A549 (cell line): ENCODE results near the gene TNC.

Experiments used
- CTCF ChIP-seq: fragments of >200 bp; sonication (Bioruptor Twin); formaldehyde crosslinking; IDR thresholded peaks from 3 replicates; pipeline ENCODE4 v1.5.1; 2016
- ESRRA ChIP-seq: fragments of 150-350 bp; IDR thresholded peaks from 2 replicates; pipeline ENCODE4 v1.6.1; 2014; ENCODE audit warnings: mild to moderate bottlenecking, low read length, borderline replicate concordance
- FOSL2 ChIP-seq, 2 experiments: fragments of 450-650 bp in 1 of 2; fragments of >200 bp in 1 of 2; sonication (Bioruptor Twin) in 1 of 2; formaldehyde crosslinking; IDR thresholded peaks; 2 replicates each; pipeline versions ENCODE4 v1.5.0 to v1.6.1; 2016 to 2020; ENCODE audit warnings: mild to moderate bottlenecking in 1 of 2, moderate library complexity in 1 of 2
- MAFK ChIP-seq: fragments of 450-650 bp; IDR thresholded peaks from 2 replicates; pipeline ENCODE4 v1.6.1; 2014; ENCODE audit not compliant: partially characterized antibody
- POLR2A ChIP-seq: IDR thresholded peaks from 2 replicates; pipeline ENCODE4 v1.6.1; 2012; ENCODE audit warnings: mild to moderate bottlenecking, low read length
- REST ChIP-seq: fragments of 200-600 bp; sonication (generic); IDR thresholded peaks from 2 replicates; pipeline ENCODE4 v1.6.1; 2016; ENCODE audit warnings: antibody characterized with exemption, mild to moderate bottlenecking, moderate library complexity

- TF ChIP-seq CTCF: no peak
- TF ChIP-seq FOSL2 (IDR thresholded peaks at IDR 0.05): no peak
- TF ChIP-seq FOSL2 (CRISPR knock-in tag; IDR thresholded peaks at IDR 0.05): no peak
- TF ChIP-seq ESRRA: no peak
- no peak for TF ChIP-seq MAFK
- no peak for TF ChIP-seq REST
- no peak for TF ChIP-seq POLR2A
Measured at GRCh38 chr9:114995681-114996221, 122.2 kb downstream of the TNC start.
